ENCODE measurements around the gene EXOSC3. TPM values are rescaled to one million over a fixed set of nuclear protein-coding genes. Genes with fewer than 3 reads are reported as not detected.
"Not testable (repeated sequence)": the region's sequence is repeated elsewhere in the genome, so short reads cannot be mapped to it uniquely, and the experiment has no call there.

The EXOSC3 gene
- polyA plus RNA-seq, 3 donors: 43.7 to 45.2 (median 45.0) TPM

DNA sequence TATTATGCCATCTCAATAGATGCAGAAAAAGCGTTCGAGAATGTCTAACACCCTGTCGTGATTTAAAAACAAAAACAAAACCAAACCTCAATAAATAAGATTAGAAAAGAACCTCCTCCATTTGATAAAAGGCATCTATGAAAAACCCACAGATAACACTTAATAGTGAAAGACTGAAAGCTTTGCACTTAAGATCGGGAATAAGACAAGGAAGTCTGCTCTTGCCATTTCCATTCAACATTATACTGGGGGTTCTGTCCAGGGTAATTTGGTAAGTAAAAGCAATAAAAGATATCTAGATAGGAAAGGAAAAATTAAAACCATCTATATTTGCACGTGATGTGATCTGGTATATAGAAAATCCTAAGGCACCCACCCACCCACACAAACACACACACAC lies 7.3 kb upstream of the EXOSC3 start:
- DNase-seq (ENCODE audit: extremely low read depth in 1 of 11, low read depth in 9 of 11, low spot score in 4 of 11): no peak

GRCh38 chr9:37790096-37790495 lies 5.2 kb upstream of the EXOSC3 start:
- no peak for DNase-seq (ENCODE audit: extremely low read depth in 1 of 11, low read depth in 9 of 11, low spot score in 4 of 11)

DNA sequence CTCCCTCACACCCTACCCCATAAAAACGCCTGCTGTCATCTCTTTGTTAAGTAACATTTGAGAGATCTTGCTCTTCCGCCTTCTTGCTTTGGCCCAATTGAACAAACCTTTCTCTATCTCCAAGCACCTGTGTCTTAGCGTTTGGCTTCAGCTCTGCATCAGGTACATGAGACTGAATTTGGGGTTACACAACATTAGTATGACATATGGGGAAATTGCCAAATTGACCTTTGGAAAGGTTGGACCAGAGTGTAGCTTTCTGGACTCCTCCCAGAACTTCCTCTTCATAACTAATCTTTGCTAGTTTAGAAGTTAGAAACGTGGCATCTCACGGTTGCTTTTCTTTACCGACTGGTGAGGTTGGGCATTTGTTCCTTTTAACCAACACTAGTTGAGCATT lies 3.5 kb upstream of the EXOSC3 start:
- DNase-seq (ENCODE audit: extremely low read depth in 1 of 11, low read depth in 9 of 11, low spot score in 4 of 11): no peak

DNA sequence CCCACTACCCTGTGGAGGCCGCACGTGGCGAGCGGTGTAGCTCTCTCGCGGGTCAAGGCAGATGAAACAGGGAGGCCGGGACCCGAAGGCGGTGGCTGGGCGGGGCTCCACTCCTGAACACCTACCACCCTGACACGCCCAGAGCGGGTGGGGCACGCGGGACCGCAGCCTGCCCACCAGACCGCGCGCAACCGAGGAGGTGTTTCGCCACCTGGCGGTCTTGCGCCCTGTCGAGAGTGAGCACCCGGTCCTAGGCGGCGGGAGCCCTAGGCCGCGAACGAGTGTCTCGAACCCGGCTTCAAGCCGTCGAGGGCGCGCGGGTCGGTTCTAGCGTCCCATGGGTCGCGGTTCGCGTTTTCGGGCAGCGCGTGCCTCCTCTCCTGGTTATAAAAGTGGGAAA lies 2.2 kb upstream of the EXOSC3 start:
- DNase-seq (ENCODE audit: extremely low read depth in 1 of 11, low read depth in 9 of 11, low spot score in 4 of 11): no peak

DNA sequence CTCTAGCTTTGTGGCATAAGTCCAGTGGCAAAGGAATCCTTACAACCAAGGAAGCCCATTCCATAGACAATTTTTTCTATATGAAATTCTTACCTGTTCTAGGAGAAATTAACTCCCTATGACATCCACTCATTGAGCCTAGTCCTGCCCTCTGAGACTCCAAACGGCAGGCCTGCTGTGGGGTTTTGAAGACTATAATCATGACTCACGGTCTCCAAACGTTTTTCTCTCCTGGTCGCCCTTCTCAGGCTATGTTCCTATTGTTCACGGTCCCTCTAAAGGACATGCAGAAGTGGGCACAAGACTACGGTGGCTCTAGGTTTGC lies 611 bp downstream of the EXOSC3 start:
- no peak for DNase-seq (ENCODE audit: extremely low read depth in 1 of 11, low read depth in 9 of 11, low spot score in 4 of 11)

GRCh38 chr9:37778534-37778933 lies 6.3 kb downstream of the EXOSC3 start:
- no peak for DNase-seq (ENCODE audit: extremely low read depth in 1 of 11, low read depth in 9 of 11, low spot score in 4 of 11)

GRCh38 chr9:37776328-37776727 lies 8.5 kb downstream of the EXOSC3 start:
- DNase-seq (ENCODE audit: extremely low read depth in 1 of 11, low read depth in 9 of 11, low spot score in 4 of 11): no peak

DNA sequence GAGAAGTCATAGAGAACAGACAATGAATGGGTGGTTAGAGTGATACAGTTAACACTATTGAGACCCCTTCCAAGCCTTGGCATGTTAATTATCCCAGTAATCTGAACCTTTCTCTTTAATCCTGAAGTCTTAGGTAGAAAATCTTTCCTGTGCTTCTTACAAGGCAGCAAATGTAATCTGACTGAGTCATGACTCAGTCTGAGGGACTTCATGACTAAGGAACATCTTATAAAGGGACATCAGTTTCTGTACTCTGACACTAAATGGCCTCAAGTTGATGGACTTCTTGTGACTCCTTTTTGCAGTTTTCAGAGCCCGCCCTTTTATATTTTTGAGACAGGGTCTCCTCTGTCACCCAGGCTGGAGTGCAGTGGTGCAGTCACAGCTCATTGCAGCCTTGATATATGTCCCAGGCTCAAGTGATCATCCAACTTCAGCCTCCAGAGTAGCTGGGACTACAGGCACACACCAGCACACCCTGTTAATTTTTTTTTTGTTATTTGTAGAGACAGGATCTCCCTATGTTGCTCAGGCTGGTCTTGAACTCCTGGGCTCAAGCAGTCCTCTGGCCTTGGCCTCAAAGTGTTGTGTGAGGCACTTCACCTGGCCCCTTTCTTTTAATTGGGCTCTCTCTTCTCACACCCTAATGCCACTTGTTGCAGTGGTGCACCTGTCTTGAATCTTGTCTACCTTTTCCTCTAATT lies 9.5 kb downstream of the EXOSC3 start:
- no peak for DNase-seq (ENCODE audit: extremely low read depth in 1 of 11, low read depth in 9 of 11, low spot score in 4 of 11)

- DNase-seq (ENCODE audit: extremely low read depth in 1 of 11, low read depth in 9 of 11, low spot score in 4 of 11): no peak
Observed at GRCh38 chr9:37769995-37770394, 14.9 kb downstream of the EXOSC3 start.

- DNase-seq (ENCODE audit: extremely low read depth in 1 of 11, low read depth in 9 of 11, low spot score in 4 of 11): no peak
Observed at GRCh38 chr9:37769306-37769705, 15.6 kb downstream of the EXOSC3 start.

GRCh38 chr9:37765263-37765662 lies 19.6 kb downstream of the EXOSC3 start:
- DNase-seq (ENCODE audit: extremely low read depth in 1 of 11, low read depth in 9 of 11, low spot score in 4 of 11): not testable (repeated sequence)

GRCh38 chr9:37761511-37761910 lies 23.4 kb downstream of the EXOSC3 start:
- no peak for DNase-seq (ENCODE audit: extremely low read depth in 1 of 11, low read depth in 9 of 11, low spot score in 4 of 11)

GRCh38 chr9:37760416-37761161 lies 24.3 kb downstream of the EXOSC3 start:
- DNase-seq (ENCODE audit: extremely low read depth in 1 of 11, low read depth in 9 of 11, low spot score in 4 of 11): no peak

DNA sequence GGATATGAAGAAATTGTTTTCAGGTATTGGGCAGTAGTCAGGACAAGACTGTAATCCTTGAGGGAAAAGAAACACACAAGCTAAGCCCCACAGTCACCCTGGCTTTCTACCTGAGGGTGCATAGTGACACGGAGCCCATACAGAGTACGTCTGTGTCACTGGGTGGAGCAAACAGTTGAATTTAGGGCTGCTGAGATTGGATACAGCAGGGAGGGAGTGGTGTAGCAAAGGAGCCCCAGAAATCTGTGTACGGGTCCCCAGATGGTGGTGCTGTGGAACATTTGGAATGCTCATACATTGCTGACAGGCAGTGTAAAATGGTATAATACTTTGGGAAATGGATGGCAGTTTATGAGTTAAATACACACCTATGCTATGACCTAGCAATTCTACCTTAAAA lies 26.1 kb downstream of the EXOSC3 start:
- DNase-seq (ENCODE audit: extremely low read depth in 1 of 11, low read depth in 9 of 11, low spot score in 4 of 11): no peak

DNA sequence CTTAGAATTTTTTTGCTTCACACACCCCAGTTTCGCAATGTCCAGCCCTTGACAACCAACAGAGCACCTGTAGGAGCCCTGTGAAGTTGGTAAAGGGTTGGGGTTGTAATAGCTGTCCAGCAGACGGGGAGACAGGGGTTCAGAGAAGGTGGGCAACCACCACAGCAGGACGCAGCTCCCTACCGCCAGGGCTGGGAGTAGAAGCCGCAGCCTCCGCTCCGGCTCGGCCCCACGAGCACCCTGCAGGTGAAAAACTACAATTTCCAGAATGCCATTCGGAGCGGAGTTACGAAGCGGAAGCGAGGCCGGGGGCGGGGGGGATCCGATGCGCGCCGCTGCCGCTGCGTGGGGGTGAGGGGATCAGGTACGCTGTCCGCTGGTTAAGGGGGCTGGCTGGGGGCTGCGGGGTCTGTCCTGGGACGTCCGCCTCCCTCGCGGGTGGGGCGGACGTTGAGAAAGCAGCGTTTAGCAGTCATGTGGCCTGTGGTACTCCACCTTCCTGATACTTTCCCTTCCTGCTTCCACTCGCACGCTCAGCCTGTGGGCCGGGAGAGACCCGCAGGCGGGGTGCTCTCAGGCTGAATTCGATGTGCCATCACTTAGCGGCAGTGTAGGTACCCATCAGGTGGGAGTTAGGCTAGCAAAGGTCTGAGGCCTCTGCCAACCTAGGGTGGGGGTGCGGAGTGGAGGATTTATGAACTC lies 31.2 kb downstream of the EXOSC3 start, which contains the start of gene TRMT10B:
Gene TRMT10B (plus strand): TSS at position 317 of the 702 bp plus-strand sequence. CDS start 8,127 bp downstream, outside the sequence.
- DNase-seq (ENCODE audit: extremely low read depth in 1 of 11, low read depth in 9 of 11, low spot score in 4 of 11): peak; percentile 46 to 78 (median 69)

- no peak for DNase-seq (ENCODE audit: extremely low read depth in 1 of 11, low read depth in 9 of 11, low spot score in 4 of 11)
Observed at GRCh38 chr9:37752642-37753488, 32.0 kb downstream of the EXOSC3 start.

- DNase-seq (ENCODE audit: extremely low read depth in 1 of 11, low read depth in 9 of 11, low spot score in 4 of 11): not testable (repeated sequence)
Observed at GRCh38 chr9:37752112-37752511, 32.8 kb downstream of the EXOSC3 start.

GRCh38 chr9:37751704-37752103 lies 33.2 kb downstream of the EXOSC3 start:
- not testable (repeated sequence) for DNase-seq (ENCODE audit: extremely low read depth in 1 of 11, low read depth in 9 of 11, low spot score in 4 of 11)

DNA sequence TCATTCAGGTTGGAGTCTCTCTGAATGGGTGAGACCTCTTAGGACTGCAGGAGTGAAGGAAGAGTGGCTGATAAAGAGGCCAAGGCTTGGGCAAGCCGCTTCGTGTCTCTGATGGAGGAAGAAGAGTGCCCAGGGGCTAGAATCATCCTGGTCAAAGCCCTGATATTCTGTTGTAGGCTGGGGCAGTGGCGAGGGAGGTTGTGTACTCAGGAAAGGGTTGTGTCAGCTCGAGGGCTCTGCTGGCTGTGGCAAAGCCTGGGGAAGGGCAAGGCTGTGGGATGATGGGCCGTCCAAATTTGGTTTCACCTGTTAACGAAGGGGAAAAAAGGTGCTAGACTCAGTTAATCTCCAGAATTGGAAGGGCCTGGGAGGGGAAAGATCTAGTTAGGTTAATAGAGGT lies 33.7 kb downstream of the EXOSC3 start:
- DNase-seq (ENCODE audit: extremely low read depth in 1 of 11, low read depth in 9 of 11, low spot score in 4 of 11): no peak
